GM19239 (cell line): Measurements from ENCODE around the gene SUSD4.
"Not testable (repeated sequence)": the region's sequence is repeated elsewhere in the genome, so short reads cannot be mapped to it uniquely, and the experiment has no call there.

ENCODE experiments used
- DNase-seq: peaks from one replicate; pipeline ENCODE4 v3.0.0; 2011; ENCODE audit warnings: low spot score; ENCODE audit not compliant: insufficient read length
- FAIRE-seq: peaks from 2 replicates; lab custom pipeline; 2011; peaks lifted over from hg19 to GRCh38; lab: Jason Lieb, UNC

SUSD4 gene

GRCh38 chr1:223258751-223259198 is 105.2 kb downstream of the SUSD4 start:
- DNase-seq (no peak), FAIRE-seq (no peak)

- DNase-seq (no peak), FAIRE-seq (no peak)
These were observed 106.0 kb downstream of the SUSD4 start for GRCh38 chr1:223257856-223258550.

- FAIRE-seq: no peak
These were observed 107.9 kb downstream of the SUSD4 start for GRCh38 chr1:223256034-223256433.

GRCh38 chr1:223253916-223254315 is 110.1 kb downstream of the SUSD4 start:
- no peak for FAIRE-seq
- no peak for DNase-seq

More at GRCh38 chr1:223256034-223256433, 107.9 kb downstream of the SUSD4 start:
- DNase-seq: no peak

DNA sequence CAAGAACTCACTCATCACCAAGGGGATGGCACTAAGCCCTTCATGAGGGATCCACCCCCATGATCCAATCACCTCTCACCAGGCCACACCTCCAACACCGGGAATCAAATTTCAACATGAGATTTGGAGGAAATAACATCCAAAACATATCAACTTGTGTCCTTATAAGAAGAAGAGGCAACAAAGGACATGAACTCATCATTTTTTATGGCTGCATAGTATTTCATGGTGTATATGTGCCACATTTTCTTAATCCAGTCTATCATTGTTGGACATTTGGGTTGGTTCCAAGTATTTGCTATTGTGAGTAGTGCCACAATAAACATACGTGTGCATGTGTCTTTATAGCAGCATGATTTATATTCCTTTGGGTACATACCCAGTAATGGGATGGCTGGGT is 112.6 kb downstream of the SUSD4 start:
- DNase-seq, FAIRE-seq: not testable (repeated sequence)

- DNase-seq (no peak), FAIRE-seq (no peak)
These were observed 113.4 kb downstream of the SUSD4 start for GRCh38 chr1:223250632-223251015.

DNA sequence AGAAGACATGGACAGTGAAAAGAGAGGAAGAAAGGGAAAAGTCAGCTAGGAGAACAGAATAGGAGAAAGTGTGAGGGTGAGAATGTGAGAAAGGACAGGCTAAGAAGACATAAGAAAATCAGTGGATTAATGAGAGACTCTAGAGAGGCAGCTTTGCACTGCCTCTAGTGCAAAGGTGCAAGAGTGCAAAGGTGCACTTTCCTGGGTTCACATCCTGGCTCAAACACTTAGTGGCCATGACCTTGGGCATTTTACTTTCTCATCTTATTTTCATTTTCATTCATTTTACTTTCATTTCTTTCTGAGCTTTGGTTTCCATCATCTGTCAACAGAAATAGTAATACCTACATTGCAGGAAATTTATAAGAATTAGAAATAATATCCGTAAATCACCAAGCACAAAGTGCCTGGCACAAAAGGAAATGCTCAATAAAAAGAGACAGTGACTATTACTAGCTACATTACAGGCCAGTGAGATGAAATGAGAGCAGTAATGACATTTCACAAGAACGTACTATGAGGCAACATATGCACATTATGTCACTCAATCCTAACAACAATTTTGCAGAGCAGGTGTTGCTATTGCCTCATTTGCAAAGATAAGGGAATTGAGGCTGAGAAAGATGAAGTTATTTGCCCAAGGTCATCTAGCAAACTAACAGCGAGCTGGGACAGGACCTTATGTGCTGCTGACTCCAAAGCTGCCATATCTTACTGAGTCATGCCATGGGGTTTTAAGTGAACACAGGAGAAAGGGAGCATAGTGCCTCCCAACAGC is 113.9 kb downstream of the SUSD4 start:
- no peak for DNase-seq
- no peak for FAIRE-seq

GRCh38 chr1:223248770-223249140 is 115.2 kb downstream of the SUSD4 start:
- FAIRE-seq (no peak), DNase-seq (no peak)

DNA sequence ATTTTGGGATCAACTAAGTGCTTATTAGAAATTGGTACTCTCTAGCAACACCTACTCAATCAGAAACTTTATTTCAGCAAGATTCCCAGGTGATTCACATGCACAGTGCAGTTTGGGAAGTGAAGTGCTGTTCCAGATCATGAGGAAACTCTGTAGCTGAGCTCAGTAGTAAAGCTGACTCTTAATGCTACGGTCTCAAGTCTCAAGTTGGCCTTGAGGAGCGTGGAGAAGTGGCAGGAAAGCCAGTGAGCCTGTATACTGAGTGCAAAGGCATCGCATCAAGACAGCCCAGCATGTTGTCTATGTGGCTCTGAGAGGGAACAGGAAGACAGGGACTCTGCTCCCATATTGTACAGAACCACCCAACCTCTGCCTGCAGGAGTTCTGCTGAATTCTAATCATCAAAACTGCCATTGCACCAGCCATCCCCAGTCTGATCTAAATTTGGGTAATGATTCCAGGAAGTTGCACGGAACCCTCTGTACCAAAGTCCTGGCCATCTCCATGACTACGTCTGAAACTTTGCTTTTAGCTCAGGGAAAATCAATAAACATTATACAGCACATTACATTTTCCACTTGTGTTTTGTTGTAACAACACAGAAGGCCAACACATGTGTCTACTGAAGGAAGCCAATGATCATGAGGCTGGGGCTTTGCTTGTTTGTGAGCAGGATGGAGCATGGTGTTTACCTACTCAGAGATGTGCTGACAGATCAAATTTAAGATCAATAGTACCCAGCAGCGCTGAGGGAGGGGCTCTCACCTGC is 115.8 kb downstream of the SUSD4 start:
- DNase-seq: no peak
- FAIRE-seq: no peak

DNA sequence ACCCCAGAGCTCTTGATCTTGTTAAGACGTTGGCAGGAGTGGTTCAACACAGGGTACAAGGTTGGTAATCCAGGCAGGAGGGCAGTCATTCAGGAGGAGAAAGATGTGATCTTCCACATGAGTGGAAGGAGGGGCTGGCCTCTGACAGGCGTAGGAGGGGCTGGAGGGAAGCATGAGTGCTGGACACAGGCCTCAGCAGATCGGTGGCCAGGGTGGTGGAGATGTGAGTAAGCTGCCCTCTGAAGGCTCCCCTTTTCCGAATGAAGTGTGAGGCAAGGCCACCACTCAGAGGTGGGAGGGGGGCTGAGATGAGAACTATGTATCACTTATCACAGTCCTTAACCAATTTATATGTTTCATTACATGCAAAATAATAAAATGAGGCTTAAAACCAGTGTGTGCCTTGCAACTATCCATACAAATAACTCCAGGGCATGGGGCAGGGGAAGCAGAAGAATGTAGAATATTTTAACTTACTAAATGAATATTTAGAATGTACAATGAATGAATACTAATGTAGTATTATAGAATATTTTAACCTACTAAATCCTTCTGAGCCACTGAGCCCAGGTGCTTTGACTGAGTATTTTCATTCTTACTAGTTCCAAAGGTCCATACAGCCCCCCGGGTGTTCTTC is 117.4 kb downstream of the SUSD4 start:
- FAIRE-seq (no peak), DNase-seq (no peak)

DNA sequence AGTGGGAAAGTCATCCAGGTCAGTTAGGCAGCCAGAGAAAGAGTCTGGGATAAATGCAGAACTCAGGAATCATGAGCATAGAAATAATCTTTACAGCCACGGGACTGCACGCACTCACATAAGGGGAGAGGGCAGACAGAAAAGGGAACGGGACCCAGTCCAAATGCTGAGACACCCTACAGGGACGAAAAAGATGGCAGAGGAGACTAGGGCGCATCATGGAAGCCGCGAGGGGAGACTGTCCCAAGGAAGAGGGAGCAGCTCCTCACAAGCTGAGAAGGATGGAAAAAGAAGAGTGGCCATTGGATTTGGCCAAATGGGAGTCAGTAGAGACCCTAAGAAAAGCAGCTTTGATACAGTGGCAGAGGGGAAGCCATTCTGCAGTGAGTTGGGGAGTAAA is 118.0 kb downstream of the SUSD4 start:
- DNase-seq: no peak
- no peak for FAIRE-seq

DNA sequence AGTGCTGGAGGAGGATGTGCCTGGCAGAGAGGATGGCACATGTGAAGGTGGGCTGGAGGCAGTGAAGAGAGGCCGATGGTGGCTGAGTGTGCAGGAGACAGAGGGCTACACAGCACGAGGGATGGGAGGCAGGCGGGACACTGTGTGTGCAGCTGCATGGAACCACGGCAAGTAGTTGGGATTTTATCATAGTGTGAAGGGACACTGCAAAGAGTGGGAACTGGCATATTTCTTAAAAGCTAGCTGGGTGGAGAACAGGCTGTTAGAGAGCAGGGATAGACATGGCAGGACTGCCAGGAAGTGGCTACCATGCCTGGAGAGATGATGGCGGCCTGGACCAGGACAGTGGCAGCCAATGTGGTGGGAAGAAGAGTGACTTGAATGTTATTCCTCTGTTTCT is 118.6 kb downstream of the SUSD4 start:
- FAIRE-seq: no peak
- DNase-seq: no peak

DNA sequence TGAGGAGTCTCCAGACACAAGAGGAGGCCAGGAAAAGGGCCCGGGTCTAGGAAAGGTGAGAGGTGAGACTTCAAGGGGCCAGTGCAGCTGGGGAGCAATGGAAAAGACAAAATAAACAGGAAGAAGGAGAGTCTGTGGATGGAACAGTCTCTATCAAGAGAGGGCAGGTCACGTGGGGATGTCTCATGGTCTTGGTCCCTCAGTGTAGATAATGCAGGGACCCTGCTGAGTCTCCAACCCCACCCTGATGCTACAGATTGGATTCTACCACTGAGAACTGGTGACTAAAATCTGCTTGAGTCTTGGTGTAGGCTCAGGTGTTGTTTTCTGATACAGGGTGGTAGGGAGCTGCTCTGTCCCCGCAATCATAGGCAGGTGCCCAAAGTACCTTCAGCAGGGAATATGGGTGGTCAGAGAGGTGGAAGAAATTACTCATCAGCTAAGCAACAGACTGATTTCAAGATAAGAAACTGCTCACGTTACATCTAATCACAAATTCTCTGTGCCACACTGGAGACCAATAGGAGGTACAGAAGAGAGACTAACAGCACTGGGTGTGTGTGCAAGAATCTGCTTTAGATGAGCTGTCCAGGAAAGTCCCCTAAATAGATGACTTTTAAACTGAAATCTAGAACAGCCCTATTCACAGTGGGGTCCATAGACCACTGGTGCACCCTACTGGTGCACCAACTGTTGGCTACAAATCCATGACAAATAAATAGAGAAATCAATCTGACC is 119.4 kb downstream of the SUSD4 start:
- no peak for DNase-seq
- no peak for FAIRE-seq

GRCh38 chr1:223243441-223244050 is 120.4 kb downstream of the SUSD4 start:
- FAIRE-seq (no peak), DNase-seq (no peak)

- DNase-seq (no peak), FAIRE-seq (no peak)
These were observed 121.0 kb downstream of the SUSD4 start for GRCh38 chr1:223242971-223243370.

DNA sequence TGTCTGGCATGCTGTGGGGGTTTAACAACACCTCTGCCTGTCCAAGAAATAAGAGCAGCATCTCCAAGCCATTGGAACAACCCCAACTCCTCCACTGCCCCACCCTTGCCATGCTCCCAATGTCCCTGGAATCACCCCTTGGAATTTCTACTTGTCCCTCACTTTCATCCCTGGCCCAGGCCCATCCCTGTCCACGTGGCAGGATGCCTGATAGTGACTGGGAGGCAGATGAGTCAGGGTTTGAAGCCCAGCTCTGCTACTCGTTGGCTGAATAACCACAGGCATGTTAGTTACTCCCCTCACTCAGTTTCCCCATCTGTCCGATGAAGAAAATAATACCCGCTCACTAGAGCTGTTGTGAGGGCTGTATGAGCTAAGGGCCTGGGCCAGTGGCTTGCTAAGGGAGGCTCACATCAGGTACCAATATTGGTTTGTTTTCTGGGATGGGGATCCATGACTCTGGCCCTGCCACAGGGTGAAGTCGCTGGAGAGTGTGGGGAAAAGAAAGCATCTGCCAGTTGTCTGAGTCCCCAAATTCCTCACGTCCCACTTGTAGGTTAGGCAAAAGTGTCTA is 121.5 kb downstream of the SUSD4 start:
- FAIRE-seq (no peak), DNase-seq (no peak)

DNA sequence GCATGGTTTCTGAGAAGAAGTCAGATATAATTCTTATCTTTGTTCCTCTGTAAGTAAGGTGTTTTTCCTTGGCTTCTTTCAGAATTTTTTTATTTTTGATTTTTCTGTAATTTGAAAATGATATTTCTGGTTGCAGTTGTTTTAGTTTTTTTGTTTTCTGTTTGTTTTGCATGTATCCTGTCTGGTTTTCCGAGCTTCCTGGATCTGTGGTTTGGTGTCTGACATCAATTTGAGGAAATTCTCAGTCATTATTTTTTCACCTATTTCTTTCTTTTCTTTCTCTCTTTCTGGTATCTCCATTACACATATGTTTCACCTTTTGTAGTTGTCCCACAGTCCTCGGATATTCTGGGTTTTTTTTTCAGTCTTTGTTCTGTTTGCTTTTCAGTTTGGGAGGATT is 123.9 kb downstream of the SUSD4 start:
- DNase-seq: no peak
- FAIRE-seq: no peak

- DNase-seq (no peak), FAIRE-seq (no peak)
These were observed 128.9 kb downstream of the SUSD4 start for GRCh38 chr1:223235091-223235490.

DNA sequence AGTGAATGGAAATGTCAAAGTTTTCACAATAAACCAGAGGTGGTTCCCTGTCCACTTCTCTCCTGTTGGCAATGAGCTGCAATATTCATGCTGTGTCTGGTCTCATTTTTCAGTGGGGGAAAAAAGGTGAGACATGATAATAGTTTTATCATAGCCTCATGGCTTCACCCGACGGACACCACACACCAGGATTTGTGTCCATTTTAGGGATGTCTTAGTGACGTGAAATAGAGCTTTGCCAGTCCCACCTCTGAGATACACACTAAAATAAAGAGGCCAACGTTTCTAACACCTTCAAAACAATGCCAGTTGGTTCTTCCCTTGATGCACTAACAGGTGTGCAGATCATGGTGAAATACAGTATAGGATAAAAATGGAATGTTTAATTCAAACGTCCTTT is 129.4 kb downstream of the SUSD4 start:
- no peak for FAIRE-seq

More for the DNA sequence above, 129.4 kb downstream of the SUSD4 start:
- DNase-seq: no peak
